HG03520 (cell line): ENCODE data around the gene MBD3L4.
"Not testable (repeated sequence)": the region's sequence is repeated elsewhere in the genome, so short reads cannot be mapped to it uniquely, and the experiment has no call there.

Experiments
- ATAC-seq: cut with Tn5 transposase; IDR thresholded peaks from one replicate; pipeline ENCODE4 v1.9.1; 2021; ENCODE audit warnings: mild to moderate bottlenecking, moderate library complexity; ENCODE audit not compliant: unreplicated experiment

MBD3L4 gene

DNA sequence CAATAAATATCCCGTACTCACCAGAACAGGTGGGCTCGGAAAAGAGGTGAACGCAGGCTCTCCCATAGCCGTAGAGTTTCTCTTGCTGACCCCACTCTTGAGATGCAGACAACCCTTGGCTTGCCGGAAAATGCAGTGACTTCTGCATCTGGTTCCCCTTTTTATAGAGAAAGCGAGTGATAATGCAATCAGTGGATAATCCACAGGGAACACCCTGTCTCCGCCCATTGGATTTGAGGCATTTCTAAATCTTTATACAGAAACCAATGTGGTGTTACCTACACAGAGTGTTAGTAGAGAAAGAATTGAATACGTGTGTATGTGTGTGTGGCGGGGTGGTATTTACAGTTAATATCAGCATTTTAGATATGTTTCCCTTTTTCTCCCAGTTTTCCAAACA lies at the start of gene MBD3L4:
TSS of gene MBD3L4 (minus strand) at position 101 of the 400 bp plus-strand sequence. CDS start at position 66, 35 bp downstream.
- ATAC-seq = not testable (repeated sequence)

DNA sequence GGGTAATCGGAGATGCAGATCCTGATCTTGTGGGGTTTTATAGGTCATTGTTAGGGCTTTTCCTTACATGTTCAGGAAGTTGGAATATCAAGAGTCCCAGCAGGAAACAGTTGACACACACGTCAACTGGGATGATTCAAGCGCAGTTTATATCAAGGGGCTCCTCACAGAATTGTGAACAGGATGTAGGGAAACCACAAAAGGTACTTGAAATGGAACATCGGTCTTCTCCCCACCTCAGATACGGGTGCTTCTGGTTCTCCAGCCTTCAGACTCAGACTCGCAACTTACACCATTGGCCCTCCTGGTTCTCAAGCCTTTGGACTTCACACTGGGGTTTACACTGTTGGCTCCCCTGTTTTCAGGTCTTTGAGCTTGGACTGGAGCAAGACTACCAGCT lies 49.0 kb upstream of the MBD3L4 start:
- no peak for ATAC-seq

DNA sequence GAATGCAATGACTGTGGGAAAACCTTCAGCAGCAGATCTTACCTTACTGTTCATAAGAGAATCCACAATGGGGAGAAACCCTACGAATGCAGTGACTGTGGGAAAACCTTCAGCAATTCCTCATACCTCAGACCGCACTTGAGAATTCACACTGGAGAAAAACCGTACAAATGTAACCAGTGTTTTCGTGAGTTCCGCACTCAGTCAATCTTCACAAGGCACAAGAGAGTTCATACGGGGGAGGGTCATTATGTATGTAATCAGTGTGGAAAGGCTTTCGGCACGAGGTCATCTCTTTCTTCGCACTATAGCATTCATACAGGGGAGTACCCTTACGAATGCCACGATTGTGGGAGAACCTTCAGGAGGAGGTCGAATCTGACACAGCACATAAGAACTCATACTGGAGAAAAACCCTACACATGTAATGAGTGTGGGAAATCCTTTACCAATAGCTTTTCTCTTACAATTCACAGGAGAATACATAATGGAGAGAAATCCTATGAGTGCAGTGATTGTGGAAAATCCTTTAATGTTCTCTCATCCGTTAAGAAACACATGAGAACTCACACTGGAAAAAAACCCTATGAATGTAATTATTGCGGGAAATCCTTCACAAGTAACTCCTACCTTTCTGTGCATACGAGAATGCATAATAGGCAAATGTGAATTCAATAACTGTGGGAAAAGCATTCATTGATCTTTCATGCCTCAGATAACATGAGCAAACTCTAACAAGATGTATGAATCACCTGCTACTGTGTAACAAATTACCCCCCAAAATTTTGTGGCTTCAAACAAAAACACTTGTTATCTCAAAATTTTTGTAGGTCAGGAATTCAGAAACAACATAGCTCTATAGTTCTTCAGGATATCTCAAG lies 43.3 kb upstream of the MBD3L4 start:
- no peak for ATAC-seq

DNA sequence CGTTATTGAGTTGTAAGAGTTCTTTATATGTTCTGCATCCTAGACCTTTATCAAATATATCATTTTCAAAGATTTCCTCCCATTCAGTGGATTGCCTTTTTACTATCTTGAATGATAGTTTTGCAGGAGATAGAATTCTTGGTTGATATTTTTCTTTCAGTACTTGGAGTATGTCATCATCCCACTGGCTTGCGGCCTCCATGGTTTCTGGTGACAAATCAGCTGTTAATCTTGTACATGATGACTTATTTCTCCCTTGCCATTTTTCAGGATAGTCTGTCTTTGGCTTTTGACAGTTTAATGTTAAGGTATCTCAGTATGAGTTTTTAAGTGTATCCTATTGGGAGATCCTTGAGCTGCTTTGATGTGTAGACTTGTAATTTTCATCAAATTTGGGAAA lies 38.0 kb upstream of the MBD3L4 start:
- no peak for ATAC-seq

DNA sequence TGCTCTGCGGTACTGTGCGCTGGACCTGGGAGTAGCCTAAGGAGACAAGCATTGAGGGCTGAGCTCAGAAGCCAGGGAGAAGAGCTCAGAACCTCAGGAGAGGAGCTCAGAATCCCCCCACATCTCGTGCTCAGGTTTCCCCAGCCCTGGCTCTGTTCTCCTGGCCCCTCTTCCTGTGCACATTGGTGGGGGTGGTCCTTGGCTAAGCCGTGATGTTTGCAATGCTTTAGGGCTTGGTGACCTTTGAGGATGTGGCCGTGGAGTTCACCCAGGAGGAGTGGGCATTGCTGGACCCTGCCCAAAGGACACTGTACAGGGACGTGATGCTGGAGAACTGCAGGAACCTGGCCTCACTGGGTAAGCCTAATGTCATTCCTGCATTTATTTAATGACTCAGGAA lies 36.2 kb upstream of the MBD3L4 start:
- no peak for ATAC-seq

DNA sequence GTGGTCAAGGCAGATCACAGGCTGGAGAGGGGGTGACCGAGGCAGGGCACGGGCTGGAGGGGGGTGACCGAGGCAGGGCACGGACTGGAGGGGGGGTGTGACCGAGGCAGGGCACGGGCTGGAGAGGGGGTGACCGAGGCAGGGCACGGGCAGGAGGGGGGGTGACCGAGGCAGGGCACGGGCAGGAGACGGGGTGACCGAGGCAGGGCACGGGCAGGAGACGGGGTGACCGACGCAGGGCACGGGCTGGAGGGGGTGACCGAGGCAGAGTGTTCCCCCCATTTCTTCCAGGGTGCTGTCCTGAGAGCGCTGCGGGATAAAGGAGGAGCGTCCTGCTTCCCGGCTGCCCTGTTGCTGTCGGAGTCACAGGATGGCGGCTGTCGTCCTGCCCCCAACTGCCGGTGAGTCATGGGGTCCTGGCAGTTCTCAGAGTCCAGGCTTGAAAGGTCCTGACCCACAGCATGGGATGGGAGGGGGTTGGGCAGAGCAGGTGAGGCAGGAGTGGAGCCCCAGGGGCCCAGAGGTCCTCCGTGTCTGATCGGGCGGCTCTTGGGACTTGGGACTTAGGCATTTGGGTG lies 34.8 kb upstream of the MBD3L4 start:
- ATAC-seq = no peak

DNA sequence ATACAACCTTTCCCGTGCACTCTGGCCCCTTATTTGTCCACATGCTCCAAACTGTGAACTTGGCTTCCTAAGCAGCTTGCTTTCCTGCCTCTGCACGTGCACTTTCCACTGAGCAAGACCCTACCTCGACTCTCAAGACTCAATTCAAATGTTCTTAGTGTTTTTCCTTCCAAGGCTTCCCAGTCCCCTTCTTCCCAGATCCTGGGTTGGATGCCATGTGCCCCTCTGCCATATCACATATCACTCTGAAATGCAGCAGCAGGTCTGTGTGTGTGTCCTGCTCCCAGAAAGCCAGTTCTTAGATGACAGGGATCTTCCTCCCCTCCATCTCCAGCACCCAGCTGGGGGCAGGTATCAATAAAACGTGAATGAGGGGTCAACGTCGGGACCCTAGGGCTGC lies 32.6 kb upstream of the MBD3L4 start:
- ATAC-seq = no peak

DNA sequence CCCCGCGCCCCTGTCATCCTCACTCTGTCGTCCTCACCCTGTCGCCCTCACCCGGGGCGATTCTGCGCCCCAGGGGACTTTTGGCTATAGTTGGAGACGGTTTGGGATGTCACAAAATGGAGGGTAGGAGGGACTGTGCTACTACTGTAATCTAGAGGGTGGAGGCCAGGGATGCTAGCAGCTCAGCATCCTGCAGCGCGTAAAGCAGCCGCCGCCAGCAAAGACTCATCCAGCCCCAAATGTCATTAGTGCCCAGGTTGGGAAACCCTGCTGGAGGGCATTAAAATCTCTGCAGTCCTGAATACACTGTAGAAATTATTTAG lies 29.9 kb upstream of the MBD3L4 start:
- ATAC-seq = no peak

DNA sequence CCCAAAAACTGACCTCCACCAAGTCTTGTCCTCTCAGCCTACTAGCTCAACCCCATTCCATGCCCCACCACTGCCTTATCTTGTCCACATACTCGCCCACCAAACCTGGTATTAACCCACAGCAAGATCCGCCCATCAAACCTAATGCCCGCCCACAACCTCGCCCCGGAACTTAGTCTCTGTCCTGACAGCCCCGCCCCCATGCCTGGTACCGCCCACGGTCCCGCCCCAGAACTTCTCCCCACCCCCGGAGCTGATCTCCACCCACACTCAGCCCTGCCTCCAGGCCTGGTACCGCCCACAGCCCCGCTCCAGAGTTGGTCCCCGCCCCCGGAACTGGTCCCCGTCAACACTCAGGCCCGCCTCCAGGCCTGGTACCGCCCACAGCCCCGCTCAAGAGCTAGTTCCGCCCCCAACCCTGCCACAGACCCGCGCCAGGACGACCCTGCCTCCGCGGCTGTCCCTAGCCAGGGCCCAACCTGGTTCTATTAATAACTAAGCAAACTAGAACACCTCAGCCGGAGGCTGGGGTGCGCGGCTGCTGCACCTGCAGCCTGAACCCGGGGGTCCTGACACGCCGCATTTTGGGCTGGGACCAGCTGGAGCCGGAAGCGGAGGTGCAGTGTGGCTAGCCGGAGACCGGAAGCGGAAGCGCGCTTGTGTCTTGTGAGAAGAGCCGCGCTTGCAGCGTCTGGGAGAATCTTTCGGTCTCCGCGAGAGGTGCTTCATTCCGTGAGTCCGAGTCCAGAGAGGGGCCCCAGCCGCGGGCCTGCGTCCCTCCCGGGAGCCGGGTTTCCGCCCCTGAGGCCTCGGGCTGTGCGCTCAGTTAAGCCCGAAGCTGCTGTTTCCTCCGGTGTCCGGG lies 29.3 kb upstream of the MBD3L4 start, which contains the start of gene ZNF557:
TSS of gene ZNF557 (plus strand) at position 662 of the 862 bp plus-strand sequence. CDS start 5,372 bp downstream, outside the sequence.
- ATAC-seq = peak; percentile 85

DNA sequence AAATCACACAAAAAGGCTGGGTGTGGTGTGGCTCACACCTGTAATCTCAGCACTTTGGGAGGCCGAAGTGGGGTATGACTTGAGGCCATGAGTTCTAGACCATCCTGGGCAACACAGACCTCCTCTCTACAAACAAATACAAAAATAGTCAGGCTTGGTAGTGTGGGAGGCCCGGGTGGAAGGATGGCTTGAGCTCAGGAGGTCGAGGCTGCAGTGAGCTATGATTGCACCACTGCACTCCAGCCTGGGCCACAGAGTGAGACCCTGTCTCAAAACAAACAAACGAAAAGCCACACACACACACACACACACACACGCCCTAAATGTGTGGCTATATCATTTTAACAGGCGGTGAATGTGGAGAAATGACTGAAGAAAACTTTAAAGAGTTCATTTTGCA lies 28.6 kb upstream of the MBD3L4 start:
- no peak for ATAC-seq

DNA sequence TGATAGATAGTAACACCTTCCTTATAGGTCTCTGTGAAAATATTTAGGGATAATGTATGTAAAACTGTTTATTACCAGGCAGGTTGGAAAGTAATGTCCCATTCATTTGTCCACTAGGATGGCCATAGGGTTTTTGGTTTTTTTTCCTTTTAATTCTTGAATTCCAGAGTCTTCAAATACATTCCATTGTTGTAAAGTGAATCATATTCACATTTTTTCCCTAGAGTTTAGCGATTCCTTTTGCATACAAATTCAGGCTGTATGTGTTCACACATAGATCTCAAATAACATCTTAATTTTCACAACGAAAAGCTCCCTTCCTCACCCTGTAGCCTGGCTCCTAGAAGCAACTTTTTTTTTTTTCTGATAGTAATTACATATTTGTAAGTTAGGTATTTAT lies 27.7 kb upstream of the MBD3L4 start:
- ATAC-seq = no peak

DNA sequence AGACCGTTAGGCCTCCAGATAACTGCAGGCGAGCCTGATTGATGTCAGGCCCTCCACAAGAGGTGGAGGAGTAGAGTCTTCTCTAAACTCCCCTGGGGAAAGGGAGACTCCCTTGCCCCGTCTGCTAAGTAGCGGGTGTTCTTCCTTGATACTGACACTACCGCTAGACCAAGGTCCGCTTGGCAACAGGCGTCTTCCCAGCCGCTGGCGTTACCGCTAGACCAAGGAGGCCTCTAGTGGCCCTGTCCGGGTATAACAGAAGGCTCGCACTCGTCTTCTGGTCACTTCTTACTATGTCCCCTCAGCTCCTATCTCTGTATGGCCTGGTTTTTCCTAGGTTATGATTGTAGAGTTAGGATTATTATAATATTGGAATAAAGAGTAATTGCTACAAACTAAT lies 27.1 kb upstream of the MBD3L4 start:
- not testable (repeated sequence) for ATAC-seq

DNA sequence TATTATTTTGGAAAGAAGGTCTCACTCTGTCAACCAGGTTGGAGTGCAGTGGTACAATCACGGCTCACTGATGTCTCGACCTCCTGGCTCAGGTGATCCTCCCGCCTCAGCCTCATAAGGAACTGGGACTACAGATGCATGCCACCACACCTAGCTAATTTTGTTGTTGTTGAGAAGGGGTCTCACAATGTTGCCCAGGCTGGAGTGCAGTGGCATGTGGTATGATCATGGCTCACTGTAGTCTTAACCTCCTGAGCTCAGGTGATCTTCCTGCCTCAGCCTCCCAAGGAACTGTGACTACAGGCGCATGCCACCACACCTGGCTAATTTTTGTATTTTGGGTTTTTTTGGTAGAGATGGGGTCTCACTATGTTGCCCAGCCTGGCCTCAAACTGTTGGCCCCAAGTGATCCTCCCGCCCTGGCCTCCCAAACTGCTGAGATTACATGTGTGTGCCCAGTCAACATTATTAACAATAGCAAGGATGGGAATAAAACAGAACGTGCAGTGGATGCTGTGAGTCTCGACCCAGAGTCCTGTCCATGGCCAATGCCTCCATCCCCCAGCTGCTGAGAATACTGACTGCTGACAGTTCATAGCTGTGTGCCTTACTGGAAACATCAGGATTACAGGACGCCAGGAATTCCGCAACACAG lies 23.9 kb upstream of the MBD3L4 start:
- no peak for ATAC-seq

DNA sequence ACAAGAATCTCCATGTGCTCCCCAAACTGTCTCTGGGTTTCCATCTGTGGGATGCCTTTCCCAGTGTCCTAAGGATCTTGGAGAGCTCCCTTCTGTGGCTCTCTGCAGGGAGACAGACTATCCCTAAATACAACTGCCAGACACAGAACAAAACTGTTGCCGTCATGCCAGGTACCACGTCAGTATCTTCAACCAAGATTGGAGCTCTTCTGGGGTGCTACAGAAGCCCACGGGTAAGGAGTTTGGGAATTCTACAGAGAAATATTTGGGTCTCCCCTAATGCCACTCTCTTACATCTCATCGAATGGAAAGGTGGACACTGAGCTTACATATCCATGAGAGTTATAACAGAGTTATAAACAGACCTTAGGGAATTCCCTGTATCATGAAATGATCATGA lies 23.4 kb upstream of the MBD3L4 start:
- ATAC-seq = no peak

DNA sequence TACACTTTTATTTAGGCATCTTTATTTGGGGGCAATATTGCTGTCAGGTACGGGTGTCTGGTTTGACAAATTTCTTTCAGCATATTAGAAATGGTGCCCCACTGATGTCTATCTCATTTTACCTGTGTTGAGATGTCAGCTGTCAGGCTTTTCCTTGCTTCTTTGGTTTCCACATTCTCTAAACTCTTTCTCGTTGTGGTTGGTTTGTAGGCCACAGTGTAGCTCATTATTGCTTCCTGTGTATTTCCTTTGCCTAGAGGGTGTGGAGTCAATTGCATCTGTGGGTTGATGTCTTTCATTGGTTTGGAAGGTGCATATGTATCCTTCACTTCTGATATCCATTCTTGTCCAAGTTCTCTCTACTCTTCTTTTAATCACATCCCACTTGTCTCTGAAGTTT lies 20.0 kb upstream of the MBD3L4 start:
- ATAC-seq = not testable (repeated sequence)

DNA sequence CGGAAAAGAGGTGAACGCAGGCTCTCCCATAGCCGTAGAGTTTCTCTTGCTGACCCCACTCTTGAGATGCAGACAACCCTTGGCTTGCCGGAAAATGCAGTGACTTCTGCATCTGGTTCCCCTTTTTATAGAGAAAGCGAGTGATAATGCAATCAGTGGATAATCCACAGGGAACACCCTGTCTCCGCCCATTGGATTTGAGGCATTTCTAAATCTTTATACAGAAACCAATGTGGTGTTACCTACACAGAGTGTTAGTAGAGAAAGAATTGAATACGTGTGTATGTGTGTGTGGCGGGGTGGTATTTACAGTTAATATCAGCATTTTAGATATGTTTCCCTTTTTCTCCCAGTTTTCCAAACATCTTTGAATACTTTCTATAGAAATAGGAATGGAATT lies 18.6 kb upstream of the MBD3L4 start, which contains the start of gene MBD3L3:
TSS of gene MBD3L3 (minus strand) at position 101 of the 400 bp plus-strand sequence. CDS start at position 30, 71 bp downstream.
- not testable (repeated sequence) for ATAC-seq

DNA sequence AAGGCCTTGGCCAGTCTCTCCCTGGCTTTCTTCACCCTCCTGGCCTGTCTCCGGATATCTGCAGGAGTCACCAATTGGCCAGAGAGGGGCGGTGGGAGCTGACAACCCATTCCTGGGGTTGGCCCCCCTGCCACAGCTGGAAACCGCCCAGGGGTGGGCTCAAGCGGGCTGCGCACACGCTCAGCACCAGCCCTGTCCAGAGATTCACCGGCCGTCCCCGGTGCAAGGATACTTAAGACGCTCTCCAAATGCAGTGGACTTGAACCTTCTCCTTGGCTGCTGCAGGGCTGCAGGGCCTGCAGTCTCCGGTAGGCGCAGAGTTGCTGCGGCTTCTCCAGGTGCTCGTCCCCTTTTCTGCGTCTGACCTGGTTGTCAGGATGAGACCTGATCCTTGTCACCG lies 16.4 kb upstream of the MBD3L4 start:
- ATAC-seq = not testable (repeated sequence)

DNA sequence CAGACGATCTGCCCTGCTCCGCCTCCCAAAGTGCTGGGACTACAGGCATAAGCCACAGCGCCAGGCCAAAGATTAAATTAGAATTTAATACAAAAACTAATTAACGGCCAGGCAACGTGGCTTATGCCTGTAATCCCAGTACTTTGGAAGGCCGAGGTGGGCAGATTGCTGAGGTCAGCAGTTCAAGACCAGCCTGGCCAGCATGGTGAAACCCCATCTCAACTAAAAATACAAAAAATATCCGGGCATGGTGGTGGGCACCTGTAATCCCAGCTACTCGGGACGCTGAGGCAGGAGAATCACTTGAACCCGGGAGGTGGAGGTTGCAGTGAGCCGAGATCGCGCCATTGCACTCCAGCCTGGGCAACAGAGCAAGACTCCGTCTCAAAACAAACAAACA lies 15.7 kb upstream of the MBD3L4 start:
- not testable (repeated sequence) for ATAC-seq

DNA sequence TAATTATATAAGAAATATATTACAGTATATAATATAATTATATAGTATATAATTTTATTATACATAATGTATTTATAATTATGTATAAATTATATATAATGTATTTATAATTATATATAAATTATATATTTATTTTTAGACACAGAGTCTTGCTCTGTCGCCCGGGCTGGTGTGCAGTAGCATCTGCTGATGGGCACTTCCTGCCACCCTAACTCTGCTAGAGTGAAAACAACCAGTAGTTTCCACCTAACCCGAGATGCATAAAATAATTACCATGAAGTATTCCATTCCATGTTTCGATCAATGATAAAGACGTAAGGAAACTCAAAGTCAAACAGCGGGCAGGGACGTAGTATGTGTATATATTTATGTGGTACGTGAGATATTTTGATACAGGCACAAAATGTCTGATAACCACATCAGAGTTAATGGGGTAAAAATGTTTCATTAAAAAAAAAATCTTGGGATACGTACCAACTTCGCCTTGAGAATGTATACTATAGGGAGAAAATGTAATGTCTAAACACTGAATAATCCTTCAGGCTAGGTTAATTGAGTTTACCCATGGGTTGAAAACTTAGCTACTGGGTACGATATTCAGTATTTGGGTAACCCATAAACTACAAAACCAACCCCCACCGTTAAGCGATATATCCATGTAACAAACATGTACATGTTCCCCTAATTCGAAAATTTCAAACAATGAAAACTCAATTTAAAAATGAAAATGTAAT lies 14.8 kb upstream of the MBD3L4 start:
- not testable (repeated sequence) for ATAC-seq

DNA sequence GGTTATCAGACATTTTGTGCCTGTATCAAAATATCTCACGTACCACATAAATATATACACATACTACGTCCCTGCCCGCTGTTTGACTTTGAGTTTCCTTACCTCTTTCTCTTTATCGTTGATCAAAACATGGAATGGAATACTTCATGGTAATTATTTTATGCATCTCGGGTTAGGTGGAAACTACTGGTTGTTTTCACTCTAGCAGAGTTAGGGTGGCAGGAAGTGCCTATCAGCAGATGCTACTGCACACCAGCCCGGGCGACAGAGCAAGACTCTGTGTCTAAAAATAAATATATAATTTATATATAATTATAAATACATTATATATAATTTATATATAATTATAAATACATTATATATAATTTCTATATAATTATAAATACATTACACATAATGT lies 12.9 kb upstream of the MBD3L4 start:
- ATAC-seq = not testable (repeated sequence)
